Pulmonary artery endothelial cell (primary cell): ENCODE measurements around the gene IGF2BP2. TPM values are rescaled to one million over a fixed set of nuclear protein-coding genes. Genes with fewer than 3 reads are reported as not detected.
"Not testable (repeated sequence)": the region's sequence is repeated elsewhere in the genome, so short reads cannot be mapped to it uniquely, and the experiment has no call there.

Experiments used
- DNase-seq: peaks from one replicate; pipeline ENCODE4 v3.0.0-alpha.2; 2011; ENCODE audit warnings: low read depth, low spot score
- total RNA-seq: library from RNA; depleted of rRNA; stranded (reverse); fragments of >200 nt; gene quantifications from 2 replicates; pipeline ENCODE4 v1.2.3, GENCODE V29; 2014

The IGF2BP2 gene
- total RNA-seq, 1 donor from 2014 or later = 62.0 TPM

DNA sequence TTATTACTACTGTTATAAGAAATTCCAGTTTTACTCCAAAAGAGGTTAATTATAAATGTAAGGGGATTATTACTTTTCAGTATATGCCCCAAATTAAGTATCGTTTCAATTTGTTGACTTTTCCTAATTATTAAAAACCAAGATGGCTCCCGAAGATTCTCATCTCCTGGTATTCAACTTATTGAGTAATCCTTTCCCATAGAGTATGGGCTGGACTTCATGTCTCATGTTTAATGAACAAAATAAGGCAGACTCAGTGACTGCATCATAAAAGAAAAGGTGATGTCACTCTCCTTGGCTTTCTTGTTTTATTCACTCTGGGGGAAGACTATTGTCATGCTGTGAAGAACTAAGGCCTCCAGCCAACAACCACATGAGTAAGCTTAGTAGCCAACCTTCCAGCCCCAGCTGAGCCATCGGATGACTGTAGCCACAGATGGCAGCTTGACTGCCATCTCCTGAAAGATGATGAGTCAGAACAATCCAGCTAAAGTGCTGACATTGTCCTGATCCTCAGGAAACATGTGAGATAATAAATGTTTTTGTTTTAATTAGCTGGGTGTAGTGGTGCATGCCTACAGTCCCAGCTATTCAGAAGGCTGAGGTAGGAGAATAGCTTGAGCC lies 17.3 kb downstream of the IGF2BP2 start:
- DNase-seq = peak; percentile 65

DNA sequence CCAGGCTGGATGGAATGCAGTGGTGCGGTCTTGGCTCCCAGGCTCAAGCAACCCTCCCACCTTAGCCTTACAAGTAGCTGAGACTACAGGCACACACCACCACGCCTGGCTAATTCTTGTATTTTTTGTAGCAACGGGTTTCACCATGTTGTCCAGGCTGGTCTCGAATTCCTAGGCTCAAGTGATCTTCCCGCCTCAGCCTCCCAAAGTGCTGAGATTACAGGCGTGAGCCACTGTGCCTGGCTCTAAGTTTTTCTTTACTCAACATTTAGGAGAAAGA lies 26.1 kb downstream of the IGF2BP2 start:
- DNase-seq = not testable (repeated sequence)

DNA sequence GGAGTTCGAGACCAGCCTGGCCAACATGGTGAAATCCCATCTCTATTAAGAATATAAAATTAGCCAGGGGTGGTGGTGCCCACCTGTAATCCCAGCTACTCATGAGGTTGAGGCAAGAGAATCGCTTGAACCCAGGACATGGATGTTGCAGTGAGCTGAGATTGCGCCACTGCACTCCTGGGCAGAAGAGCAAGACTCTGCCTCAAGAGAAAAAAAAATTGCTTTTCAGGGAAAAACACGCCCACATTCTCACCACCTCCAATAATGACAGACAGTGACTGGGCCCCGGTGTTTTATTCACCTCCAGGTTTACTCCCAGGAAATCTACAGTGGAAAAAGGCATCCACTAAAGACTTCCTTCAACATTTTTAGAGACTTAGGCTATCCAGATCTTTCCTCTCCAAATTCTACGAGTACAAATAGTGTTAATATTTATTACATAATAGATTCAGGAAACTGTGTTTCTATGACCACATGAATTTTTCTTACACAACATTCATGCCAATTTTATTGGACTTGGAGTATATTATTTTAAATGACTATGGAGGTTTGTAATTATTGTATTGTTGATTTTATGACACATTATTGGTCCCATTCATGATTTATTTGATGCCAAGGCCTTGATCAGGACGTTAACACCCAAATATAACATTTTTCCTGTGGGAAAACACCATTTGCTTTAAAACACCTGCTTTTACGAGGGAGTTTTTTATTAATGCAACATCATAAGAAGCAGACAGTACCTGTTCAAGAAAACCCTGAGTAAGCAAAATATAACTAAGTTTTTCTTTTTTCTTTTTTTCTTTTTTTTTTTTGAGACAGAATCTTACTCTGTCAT lies 26.6 kb downstream of the IGF2BP2 start:
- no peak for DNase-seq

DNA sequence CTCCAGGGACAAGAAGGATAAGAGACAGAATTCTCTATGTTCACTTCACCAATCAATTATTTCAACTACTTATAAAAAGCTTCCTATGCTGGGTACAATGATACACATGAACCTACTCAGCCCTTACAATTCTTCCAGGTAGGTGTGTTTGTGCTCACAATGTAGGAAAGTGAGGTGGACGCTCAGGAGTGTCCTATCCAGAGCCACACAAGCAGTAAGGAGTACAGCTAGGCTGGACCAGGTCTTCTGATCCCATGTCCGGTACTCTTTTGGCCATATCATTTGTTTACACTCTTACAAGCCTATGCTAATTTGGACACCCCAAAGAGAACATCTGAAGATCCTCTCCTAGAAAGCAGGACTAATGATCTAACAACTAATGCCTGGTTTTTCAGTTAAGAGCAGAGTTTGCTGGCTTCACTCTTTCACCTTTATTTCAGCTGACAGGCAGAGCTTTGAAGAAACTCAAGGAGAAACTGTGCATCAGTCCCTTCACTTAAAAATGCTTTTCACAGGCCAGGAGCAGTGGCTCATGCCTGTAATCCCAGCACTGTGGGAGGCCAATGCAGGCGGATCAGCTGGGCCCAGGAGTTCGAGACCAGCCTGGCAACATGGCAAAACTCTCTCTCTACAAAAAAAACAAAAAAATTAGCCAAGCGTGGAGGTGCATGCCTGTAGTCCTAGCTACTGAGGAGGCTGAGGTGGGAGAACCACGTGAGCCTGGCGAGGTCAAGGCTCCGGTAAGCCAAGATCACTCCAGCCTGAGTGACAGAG lies 27.5 kb downstream of the IGF2BP2 start:
- no peak for DNase-seq

DNA sequence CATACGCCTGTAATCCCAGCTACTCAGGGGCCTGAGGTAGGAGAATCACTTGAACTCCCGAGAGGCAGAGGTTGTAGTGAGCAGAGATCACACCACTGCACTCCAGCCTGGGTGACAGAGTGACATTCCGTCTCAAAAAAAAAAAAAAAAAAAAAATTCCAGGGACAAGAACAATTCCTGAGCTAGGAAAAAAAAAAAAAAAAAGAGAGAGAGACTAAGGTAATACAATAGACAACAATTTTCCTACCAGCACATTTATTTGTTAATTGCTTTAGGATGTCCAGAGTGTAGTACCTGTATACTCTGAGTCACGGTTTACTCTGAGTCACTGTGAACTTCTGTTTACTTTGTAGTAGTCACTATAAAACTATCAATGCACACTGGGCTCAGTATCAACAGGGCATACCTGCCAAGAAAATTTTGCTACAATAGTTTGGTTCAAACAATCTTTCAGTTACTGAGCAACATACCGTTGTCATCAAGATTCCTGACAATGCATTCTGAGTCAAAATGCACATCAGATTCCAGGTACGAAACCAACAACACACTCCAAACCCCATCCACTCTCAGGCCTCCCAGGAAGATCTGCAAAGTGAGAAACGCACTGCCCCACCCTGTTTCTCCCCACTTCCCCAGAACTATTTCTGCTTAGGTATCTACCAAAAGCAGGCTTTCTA lies 28.3 kb downstream of the IGF2BP2 start:
- peak; percentile 56 for DNase-seq

DNA sequence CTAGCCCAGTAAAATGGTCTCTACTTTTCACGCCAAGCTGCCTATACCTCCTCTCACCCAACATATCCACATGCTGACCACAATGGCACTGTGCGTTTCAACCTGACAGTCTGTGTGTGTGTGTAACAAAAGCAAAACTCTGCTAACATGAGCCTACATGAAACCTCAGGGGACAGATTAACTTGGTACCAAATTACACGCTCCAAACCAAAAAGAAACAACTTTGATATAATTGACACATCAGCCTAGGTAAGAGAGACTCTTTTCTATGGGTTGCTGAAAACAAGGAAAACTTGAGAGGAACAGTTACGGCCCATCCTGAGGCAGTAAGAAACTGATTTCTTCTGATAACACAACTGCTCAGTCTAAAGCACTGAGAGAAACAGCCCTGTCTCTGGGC lies 31.5 kb downstream of the IGF2BP2 start:
- DNase-seq = no peak

DNA sequence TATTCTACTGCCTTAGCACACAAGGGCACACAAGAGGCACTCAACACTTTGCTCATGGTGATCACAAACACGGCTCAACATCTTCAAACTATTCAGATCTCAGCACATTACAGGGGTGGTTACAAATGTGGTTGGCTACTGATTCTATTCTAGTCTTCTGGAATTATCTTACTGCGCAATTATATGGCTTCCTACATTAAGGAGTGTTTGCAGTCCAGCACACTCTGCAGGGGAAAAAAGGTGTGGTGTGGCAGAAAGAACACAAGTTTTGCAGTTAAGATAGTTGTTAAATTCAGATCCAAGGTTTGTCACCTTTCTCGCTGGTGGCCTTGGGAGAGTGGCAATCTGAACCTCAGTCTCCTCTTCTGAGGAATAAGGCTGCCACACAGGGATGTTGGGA lies 31.9 kb downstream of the IGF2BP2 start:
- no peak for DNase-seq

DNA sequence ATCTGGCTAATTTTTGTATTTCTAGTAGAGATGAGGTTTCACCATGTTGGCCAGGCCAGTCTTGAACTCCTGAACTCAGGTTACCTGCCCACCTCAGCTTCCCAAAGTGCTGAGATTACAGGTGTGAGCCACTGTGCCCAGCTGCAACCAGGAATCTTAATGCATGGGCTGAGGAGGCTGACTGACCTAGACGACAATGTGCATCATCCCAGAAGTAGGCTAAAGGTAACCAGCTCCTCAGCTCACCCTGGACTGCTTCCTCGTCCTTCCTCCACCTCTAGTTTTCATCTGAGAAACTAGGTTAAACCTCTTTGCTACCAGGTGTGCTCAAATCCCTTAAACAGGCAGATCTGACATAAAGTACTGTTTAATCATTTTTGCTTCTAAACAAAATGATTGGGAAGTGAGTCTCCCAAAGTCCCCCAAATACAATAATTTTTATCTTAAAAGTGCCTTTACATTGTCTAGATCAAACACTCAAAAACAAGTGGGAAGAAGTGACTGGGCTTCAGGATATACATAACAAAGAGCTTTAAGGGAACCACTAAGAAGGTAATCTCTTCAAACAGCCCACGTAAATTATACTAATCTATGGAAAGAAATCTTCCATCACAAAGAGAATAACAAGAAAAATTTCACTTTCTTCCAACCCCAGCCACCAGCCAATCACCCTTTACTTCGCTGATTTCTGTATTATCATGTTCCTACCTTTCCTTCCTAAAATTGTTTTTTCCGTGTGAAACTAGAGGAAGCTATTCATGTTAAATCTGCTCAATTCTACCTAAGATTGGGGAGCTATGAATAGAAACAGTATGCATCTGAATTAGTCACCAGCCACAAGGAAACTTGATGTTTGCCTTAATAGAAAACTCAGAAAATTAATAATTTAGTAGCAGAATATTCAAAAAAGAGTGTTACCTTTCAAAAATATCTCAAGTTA lies 34.7 kb downstream of the IGF2BP2 start:
- DNase-seq = no peak

DNA sequence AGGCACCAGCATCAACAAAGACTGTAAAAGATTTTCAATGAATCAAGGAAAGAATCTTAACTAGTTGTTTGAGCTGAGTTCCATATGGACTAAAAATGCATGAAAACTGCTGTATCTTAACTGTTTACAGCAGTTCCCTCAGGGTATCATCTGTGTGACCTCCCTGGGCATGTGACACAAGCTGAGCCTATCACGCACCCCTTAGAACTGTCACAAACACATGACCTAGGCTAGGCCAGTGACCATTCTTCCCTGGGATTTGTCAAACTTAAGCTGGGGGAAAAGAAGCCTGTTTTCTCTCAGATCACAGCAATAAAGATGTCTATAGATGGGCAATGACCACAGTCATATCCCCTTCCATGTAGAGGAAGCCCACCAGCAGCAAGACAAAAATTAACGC lies 35.7 kb downstream of the IGF2BP2 start:
- no peak for DNase-seq

DNA sequence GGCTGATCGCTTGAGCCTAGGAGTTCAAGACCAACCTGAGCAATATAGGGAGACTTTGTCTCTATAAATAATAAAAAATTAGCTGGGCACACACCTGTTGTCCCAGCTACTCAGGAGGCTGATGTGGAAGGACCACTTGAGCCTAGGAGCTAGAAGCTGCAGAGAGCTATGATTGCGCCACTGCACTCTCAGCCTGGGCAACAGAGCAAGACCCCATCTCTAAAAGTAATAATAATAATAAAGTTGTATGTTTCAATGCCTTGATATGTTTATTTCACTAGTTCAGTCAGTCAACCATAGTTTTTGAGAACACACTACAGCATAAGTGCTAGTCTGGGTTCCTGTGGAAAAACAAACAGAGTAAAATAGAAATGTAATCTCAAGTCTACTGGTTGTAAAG lies 36.5 kb downstream of the IGF2BP2 start:
- no peak for DNase-seq

DNA sequence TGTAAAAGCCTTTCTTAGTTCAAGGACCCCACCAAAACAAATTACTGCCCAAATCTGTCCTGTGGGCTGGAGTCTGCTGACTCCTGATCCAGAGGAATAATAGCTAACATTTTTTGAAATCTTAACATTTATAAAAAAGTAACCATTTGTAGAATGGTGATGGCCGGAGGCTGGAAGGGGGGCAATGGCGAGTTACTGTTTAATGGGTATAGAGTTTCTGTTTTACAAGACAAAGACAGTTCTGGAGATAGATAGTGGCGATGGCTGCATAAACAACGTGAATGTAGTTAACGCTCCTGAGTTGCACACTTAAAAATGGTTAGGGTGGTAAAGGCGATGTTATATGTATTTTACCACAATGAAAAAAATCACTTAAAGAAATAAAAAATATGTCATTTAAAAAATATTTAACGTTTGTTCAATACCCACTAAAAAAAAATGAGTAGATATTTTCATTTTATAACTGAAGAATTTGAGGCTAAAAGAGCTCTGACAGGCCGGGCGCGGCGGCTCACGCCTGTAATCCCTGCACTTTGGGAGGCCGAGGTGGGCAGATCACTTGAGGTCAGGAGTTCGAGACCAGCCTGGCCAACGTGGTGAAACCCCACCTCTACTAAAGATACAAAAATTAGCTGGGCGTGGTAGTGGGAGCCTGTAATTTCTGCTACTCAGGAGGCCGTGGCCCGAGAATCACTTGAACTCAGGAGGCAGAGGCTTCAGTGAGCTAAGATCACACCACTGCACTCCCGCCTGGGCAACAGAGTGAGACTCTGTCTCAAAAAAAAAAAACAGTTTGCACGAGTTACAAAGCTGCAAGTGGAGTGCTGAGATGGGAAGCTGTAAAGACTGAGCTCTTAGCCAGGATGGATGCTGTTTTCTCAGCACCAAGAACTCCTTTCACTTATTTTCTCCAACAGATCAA lies 37.6 kb downstream of the IGF2BP2 start:
- no peak for DNase-seq

DNA sequence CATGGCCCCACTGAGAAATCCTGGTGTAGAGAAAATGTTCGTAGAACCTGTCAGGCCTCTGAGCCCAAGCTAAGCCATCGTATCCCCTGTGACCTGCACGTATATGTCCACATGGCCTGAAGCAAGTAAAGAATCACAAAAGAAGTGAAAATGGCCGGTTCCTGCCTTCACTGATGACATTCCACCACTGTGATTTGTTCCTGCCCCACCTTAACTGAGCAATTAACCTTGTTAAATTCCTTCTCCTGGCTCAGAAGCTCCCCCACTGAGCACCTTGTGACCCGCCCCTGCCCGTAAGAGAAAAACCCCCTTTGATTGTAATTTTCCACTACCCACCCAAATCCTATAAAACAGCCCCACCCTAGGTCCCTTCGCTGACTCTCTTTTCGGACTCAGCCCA lies 38.6 kb downstream of the IGF2BP2 start:
- DNase-seq = not testable (repeated sequence)

DNA sequence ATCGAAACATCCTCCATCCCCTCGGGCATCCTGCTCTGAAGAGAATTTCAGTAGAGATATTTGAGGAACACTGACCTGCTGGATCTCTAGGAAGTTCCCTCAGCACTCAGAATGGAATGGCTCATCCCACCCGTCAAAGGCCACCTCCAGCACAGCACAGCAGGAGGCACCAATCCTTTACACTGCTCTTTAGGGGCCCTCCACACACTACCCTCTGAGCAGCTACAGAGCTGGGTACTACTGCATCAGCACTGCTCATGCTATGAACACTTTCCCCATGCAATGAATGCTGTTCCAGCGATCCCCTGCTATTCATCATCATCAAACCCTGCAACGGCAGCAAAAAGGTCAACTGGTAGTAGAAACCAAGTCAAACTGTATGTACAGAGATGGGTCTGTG lies 40.5 kb downstream of the IGF2BP2 start:
- DNase-seq = no peak

DNA sequence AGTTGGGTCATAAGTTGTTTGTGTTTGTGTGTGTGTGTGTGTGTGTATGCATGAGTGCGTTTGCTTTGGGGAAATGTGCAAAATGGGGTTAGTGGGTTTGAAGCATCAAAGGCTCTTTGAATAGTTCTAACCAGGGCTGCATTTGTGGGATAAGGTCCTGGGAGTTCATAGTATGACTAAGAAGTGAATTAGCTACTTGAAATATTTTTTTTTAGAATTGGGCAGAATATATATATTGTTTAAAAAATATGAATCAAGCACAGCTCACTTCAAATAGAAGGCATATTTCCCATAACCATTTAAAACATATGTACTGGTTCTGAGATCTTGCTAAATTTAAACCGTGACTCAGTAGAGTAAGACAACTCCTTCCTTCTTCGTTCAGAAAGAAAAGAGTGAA lies 43.1 kb downstream of the IGF2BP2 start:
- no peak for DNase-seq

DNA sequence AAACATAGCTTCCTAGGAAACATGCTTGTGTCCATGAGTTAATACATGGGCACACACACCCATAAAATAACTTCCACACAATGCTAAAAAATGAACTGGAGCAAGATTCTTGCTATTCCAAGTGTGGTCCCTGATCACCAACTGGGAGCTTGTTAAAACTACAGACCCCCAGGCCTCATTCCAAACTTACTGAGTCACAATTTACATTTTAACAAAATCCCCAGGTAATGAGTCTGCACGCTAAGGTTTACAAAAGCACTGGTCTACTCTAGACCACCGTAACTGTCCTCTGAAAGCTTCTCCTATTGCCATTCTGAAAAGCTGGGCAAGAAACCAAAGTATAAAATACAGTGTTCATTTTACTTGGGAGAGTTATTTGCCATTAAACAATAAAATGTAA lies 45.4 kb downstream of the IGF2BP2 start:
- no peak for DNase-seq

DNA sequence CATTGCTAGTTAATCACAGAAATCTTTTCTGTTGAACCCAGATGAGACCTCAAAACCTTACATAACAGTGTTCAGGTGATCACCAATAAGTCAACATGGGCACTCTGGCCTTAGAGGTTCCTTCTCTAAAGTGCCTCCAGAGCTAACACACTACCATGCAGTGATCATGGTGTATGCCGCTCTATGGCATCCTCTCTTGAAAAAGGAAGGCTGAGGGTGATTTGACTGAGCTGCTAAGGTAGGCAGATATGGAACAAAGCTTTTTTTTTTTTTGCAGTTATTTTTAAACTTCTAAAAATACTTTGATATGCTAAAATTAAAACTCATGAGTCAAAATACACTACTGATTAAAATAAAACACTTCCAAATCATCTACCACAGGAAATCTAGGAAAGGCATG lies 46.0 kb downstream of the IGF2BP2 start:
- DNase-seq = no peak

DNA sequence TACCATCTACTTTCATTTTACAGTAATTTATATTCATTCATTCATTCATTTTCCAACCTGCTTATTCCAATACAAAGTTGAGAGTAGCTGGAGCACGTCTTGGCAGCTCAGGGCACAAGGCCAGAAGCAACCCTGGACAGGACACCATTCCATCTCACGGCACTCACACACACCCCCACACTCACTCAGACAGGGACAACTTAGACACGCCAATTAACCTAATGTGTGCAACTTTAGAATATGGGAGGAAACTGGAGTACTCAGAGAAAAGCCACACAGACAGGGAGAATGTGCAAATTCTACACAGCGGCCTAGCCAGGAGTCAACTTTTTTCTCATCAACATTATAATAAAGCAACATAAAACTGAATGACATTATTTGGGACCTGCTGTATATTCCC lies 46.7 kb downstream of the IGF2BP2 start:
- DNase-seq = no peak

DNA sequence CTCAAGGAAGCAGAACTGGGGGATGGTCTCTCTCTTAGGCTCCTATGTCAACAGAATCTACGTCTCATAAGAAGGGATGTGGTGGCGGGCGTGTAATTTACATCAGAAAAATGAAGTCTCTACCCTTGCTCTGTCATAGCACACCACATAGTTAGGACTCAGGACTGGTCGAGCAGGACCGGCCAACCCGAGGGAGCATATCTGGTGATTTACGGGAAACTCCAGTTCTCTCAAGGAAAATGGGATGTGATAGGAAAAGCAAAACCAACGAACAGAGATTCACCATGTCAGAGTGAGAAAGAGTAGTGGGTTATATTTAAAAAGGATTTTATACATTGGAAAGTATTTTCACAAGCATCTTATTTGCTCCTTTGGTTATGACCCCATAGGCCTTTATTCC lies 54.7 kb downstream of the IGF2BP2 start:
- no peak for DNase-seq

DNA sequence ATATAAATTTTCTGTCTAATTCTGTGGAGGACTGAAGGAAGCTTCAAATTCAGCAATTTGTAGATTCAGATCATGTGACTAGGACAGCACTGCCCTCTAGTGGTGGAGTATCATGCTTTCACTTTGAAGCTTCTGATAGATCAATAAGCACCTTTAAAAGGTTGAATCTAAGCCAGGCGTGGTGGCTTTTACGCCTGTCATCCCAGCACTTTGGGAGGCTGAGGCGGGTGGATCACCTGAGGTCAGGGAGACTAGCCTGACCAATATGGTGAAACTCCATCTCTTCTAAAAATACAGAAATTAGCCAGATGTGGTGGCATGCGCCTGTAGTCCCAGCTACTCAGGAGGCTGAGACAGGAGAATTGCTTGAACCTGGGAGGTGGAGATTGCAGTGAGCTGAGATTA lies 56.3 kb downstream of the IGF2BP2 start:
- not testable (repeated sequence) for DNase-seq
